ENCODE results near the gene NXF3. TPM values are rescaled to one million over a fixed set of nuclear protein-coding genes. Genes with fewer than 3 reads are reported as not detected.

NXF3 gene
- total RNA-seq, 1 donor from 2014 or later = not detected

GRCh38 chrX:103101299-103102042, 8.5 kb upstream of the NXF3 start:
- no peak for DNase-seq (ENCODE audit: low read depth)
- no peak for TF ChIP-seq CTCF (conservative IDR thresholded peaks at IDR 0.05; ENCODE audit: low read depth, low read length)
- H3K4me3 ChIP-seq (ENCODE audit: low read depth, low read length) = no peak overlapping the region

- H3K4me3 ChIP-seq (ENCODE audit: low read depth, low read length) = no peak overlapping the region
- no peak for DNase-seq (ENCODE audit: low read depth)
- no peak for TF ChIP-seq CTCF (conservative IDR thresholded peaks at IDR 0.05; ENCODE audit: low read depth, low read length)
Observed at GRCh38 chrX:103100484-103100883, 7.5 kb upstream of the NXF3 start.

- TF ChIP-seq CTCF (conservative IDR thresholded peaks at IDR 0.05; ENCODE audit: low read depth, low read length) = no peak
- DNase-seq (ENCODE audit: low read depth) = no peak
- no peak overlapping the region for H3K4me3 ChIP-seq (ENCODE audit: low read depth, low read length)
Observed at GRCh38 chrX:103099691-103100090, 6.7 kb upstream of the NXF3 start.

DNA sequence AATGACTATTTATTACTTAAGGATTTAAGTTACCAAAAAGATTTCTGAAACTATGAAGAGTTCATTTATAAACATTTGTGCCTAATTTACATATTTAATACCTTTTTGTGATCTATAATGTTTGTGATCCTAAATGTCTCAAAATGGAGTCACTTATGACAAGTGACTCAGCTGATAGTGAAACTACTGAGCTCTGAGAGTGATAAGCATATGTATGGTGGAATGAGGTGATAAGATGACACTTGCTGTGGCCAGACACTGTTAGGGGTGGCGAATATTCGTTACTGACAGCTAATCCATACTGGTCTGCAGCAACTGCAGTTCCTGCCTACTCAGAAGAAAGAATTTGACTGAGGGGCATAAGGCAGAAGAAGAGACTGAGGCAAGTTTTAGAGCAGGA, 5.5 kb upstream of the NXF3 start:
- H3K4me3 ChIP-seq (ENCODE audit: low read depth, low read length) = no peak overlapping the region
- no peak for DNase-seq (ENCODE audit: low read depth)
- no peak for TF ChIP-seq CTCF (conservative IDR thresholded peaks at IDR 0.05; ENCODE audit: low read depth, low read length)

- DNase-seq (ENCODE audit: low read depth) = no peak
Observed at GRCh38 chrX:103081051-103081450, 11.9 kb downstream of the NXF3 start.

GRCh38 chrX:103073467-103073866, 19.5 kb downstream of the NXF3 start:
- DNase-seq (ENCODE audit: low read depth) = no peak
- no peak for TF ChIP-seq CTCF (conservative IDR thresholded peaks at IDR 0.05; ENCODE audit: low read depth, low read length)
- H3K4me3 ChIP-seq (ENCODE audit: low read depth, low read length) = no peak overlapping the region

More at GRCh38 chrX:103081051-103081450, 11.9 kb downstream of the NXF3 start:
- TF ChIP-seq CTCF (conservative IDR thresholded peaks at IDR 0.05; ENCODE audit: low read depth, low read length) = no peak
- H3K4me3 ChIP-seq (ENCODE audit: low read depth, low read length) = no peak overlapping the region

DNA sequence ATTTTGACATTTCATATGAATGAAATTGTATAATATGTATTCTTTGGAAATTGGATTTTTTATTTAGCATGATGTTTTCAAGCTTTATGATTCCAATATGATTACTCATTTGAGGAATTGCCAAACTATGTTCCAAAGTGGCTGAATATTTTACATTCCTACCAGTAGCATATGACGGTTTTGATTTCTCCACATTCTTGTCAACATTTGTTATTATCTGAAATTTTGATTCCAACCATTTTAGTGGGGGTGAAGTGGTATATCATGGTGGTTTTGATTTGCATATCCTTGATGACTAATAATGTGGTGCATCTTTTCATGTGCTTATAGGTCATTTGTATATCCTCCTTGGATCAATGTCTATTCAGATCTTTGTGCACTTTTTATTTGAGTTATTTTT, 26.3 kb downstream of the NXF3 start:
- no peak for TF ChIP-seq CTCF (conservative IDR thresholded peaks at IDR 0.05; ENCODE audit: low read depth, low read length)
- H3K4me3 ChIP-seq (ENCODE audit: low read depth, low read length) = no peak overlapping the region
- no peak for DNase-seq (ENCODE audit: low read depth)

Measured in epithelial cell of proximal tubule (primary cell).